Pancreas (tissue), 10 donors: ENCODE measurements around the gene CXXC5. TPM values are rescaled to one million over a fixed set of nuclear protein-coding genes. Genes with fewer than 3 reads are reported as not detected.
"Not testable (repeated sequence)": the region's sequence is repeated elsewhere in the genome, so short reads cannot be mapped to it uniquely, and the experiment has no call there.

Experiments used
- ATAC-seq, 4 donors: fragments of 200-7000 bp; cut with Tn5 transposase; one replicate each; pipeline versions ENCODE4 v1.8.0 to v1.9.1; 2020; ENCODE audit warnings: mild to moderate bottlenecking in 4 of 4, moderate library complexity in 4 of 4
- DNase-seq, 6 donors: peaks; one replicate each; pipeline ENCODE4 v3.0.0-alpha.2; 2020
- FAIRE-seq: peaks from 2 replicates; lab custom pipeline; 2012; peaks lifted over from hg19 to GRCh38; lab: Jason Lieb, UNC
- H3K27ac ChIP-seq, 4 donors: fragments of 200-600 bp; sonication (generic); 1 replicate in 3 of 4; 2 replicates in 1 of 4; pipeline versions ENCODE4 v1.5.0 to v1.8.0; 2020
- H3K27me3 ChIP-seq, 4 donors: fragments of 200-600 bp; one replicate each; pipeline ENCODE4 v1.8.0; 2021
- H3K36me3 ChIP-seq, 3 donors: fragments of 200-600 bp; sonication (generic) in 1 of 3; one replicate each; pipeline versions ENCODE4 v1.5.0 to v1.8.0; 2020 to 2021
- H3K4me1 ChIP-seq, 3 donors: fragments of 200-600 bp; one replicate each; pipeline ENCODE4 v1.8.0; 2021
- H3K4me3 ChIP-seq, 4 donors: fragments of 200-600 bp; sonication (generic) in 2 of 4; one replicate each; pipeline versions ENCODE4 v1.5.0 to v1.8.0; 2020 to 2021
- H3K9me3 ChIP-seq, 4 donors: fragments of 200-600 bp; one replicate each; pipeline ENCODE4 v1.8.0; 2021
- whole genome bisulfite sequencing, 2 donors: extraction: QIAGEN DNeasy Blood & Tissue Kit; methylation state at CpG; one replicate each; pipeline ENCODE4 v1.1.7; 2013; 5-methylcytosine and 5-hydroxymethylcytosine counted together
- intact Hi-C, 3 donors: fragments of 100-400 bp; cut with DNase I; formaldehyde crosslinking; loops; one replicate each; pipeline versions ENCODE4 v1.11.1 to v1.14.2; 2022
- polyA plus RNA-seq, 2 donors: library from polyadenylated mRNA; stranded (reverse); fragments of 200-250 nt; gene quantifications; one replicate each; pipeline ENCODE4 v1.2.3, GENCODE V29; 2013
- total RNA-seq, 6 donors: library from RNA; stranded (reverse); fragmentation: NEBNext Ultra II Directional in 4 of 6; extraction: Animal tissue kit (Norgen Biotek cat#: 25700) in 4 of 6; gene quantifications; one replicate each; pipeline versions ENCODE4 v1.2.1 to v1.2.4, GENCODE V29; 2021 to 2023
- TF ChIP-seq, protein P1 (sequence below), 4 donors: fragments of 200-600 bp; sonication (generic) in 3 of 4; IDR thresholded peaks; one replicate each; pipeline versions ENCODE4 v1.5.0 to v1.8.0; 2021; ENCODE audit warnings: antibody characterized with exemption in 4 of 4
- donor health status: healthy with polysubstance abuse.
- donor health status: DM: no; HTN: no; CAD: no; lungs with moderate emphysema.
- donor health status: DM: no; HTN: no; CAD: no.
- donor health status: control.
- donor health status: control.
- donor health status: Bipolar disorder and iron deficiency.
- donor health status: DM: yes; HTN: yes; CAD: no.
- donor health status: DM: no; HTN: no; CAD: no.
- donor health status: DM: no; HTN: no; CAD: no.
- donor health status: DM: yes; HTN: yes; CAD: no.

CXXC5 gene
- total and polyA plus RNA-seq, 8 donors: 33.0 to 70.5 (median 44.1) TPM

DNA sequence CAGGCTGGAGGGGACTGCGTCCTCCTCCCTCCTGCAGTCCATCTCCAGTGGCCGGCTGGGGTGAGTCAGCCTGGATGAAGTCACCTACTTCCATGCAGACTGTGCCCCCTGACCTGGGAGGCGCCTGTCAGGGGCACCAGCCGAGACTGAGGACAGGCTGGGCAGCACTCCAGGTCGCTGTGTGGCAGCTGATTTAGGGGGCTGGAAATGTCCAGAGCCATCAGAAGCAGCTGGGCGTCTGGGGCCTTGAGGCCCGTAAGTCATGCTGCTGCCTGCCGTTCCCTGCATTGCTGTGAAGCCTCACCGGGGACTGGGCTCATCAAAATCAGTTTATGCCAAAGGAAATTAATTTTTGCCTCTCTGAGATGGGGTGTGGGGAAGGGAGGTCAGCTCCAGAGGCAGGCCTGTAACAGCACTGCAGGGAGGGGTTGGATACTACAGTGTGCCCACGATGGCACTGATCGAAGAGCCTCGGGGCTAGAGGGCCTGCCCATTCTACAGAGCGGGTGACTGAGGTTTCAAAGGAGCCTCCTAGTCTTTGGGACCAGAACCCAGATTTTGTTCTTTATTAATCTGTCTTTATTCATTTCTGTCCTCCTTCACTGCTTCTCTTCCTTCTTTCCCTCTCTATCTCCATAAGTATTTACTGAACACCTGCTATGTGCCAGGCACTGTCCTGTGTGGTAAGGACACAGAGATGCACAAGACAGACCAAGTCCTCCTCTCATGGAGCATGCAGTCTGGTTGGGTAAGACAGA, 77.1 kb downstream of the CXXC5 start:
- Histone ChIP-seq H3K27ac (no peak overlapping the region), H3K9me3 (no peaks in the 10 kb centered on the region), H3K4me3 (no peak overlapping the region), H3K36me3 (no peaks in the 10 kb centered on the region), H3K4me1 (no peaks in the 10 kb centered on the region), H3K27me3 (no peaks in the 10 kb centered on the region)
- intact Hi-C loops: no loop called here
- DNase-seq: no peak
- no peak for FAIRE-seq
- WGBS, 2 donors: 81 to 86% methylated on average over 13 of the region's 13 CpGs
- peak in 3 of 4 donors; percentile 43 to 82 (median 81) for ATAC-seq
- TF ChIP-seq, protein P1, sequence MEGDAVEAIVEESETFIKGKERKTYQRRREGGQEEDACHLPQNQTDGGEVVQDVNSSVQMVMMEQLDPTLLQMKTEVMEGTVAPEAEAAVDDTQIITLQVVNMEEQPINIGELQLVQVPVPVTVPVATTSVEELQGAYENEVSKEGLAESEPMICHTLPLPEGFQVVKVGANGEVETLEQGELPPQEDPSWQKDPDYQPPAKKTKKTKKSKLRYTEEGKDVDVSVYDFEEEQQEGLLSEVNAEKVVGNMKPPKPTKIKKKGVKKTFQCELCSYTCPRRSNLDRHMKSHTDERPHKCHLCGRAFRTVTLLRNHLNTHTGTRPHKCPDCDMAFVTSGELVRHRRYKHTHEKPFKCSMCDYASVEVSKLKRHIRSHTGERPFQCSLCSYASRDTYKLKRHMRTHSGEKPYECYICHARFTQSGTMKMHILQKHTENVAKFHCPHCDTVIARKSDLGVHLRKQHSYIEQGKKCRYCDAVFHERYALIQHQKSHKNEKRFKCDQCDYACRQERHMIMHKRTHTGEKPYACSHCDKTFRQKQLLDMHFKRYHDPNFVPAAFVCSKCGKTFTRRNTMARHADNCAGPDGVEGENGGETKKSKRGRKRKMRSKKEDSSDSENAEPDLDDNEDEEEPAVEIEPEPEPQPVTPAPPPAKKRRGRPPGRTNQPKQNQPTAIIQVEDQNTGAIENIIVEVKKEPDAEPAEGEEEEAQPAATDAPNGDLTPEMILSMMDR (IDR thresholded peaks at IDR 0.05): no peak

GRCh38 chr5:139726248-139726647, 78.1 kb downstream of the CXXC5 start:
- Histone ChIP-seq H3K4me3 (no peak overlapping the region), H3K27ac (no peak overlapping the region), H3K27me3 (no peaks in the 10 kb centered on the region), H3K4me1 (no peaks in the 10 kb centered on the region), H3K36me3 (no peaks in the 10 kb centered on the region), H3K9me3 (no peaks in the 10 kb centered on the region)
- ATAC-seq (no peak), DNase-seq (no peak), FAIRE-seq (no peak)
- WGBS, 2 donors: 97 to 100% methylated on average over 3 of the region's 3 CpGs
- intact Hi-C loops: no loop called here
- TF ChIP-seq, protein P1 (IDR thresholded peaks at IDR 0.05): no peak

DNA sequence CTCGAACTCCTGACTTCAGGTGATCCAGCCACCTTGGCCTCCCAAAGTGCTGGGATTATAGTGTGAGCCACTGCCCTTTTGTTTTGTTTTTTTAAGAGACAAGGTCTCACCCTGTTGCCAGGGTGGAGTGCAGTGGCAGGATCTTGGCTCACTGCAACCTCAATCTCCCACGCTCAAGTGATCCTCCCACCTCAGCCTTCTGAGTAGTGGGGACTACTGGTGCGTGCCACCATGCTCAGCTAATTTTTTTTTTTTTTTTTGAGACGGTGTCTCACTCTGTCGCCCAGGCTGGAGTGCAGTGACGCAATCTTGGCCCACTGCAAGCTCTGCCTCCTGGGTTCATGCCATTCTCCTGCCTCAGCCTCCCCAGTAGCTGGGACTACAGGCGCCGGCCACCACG, 79.5 kb downstream of the CXXC5 start:
- WGBS, 2 donors: 94 to 97% methylated on average over 9 of the region's 9 CpGs
- DNase-seq, H3K27ac ChIP-seq, intact Hi-C loops, H3K9me3 ChIP-seq, ATAC-seq, FAIRE-seq, H3K4me3 ChIP-seq, H3K36me3 ChIP-seq, H3K27me3 ChIP-seq, H3K4me1 ChIP-seq: not testable (repeated sequence)

DNA sequence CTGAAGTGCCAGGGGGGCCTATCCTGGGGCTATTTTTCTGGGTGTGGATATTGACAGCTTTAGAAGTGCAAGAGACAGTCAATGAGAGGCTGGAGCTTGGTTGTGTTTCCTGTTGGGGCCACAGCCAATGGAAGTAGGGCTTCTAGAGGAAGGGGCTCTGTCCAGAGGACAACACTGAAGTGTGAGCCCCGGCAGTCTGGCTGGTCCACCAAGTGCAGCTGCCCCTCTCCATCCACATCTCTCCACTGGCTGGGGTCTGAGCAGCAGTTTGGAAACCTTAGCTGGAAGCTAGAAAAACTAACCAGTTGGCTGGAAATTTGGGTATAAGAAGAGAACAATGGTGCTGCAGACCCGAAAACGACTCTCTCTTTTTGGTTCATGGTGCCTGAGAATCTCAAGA, 83.1 kb downstream of the CXXC5 start:
- Histone ChIP-seq H3K27me3 (no peaks in the 10 kb centered on the region), H3K27ac (no peak overlapping the region), H3K4me1 (no peaks in the 10 kb centered on the region), H3K36me3 (no peaks in the 10 kb centered on the region), H3K9me3 (no peaks in the 10 kb centered on the region), H3K4me3 (no peak overlapping the region)
- TF ChIP-seq, protein P1 (IDR thresholded peaks at IDR 0.05): no peak
- no peak for FAIRE-seq
- no peak for ATAC-seq
- 69 to 91% methylated on average over 3 of the region's 3 CpGs for WGBS, 2 donors
- intact Hi-C loops: no loop called here
- no peak for DNase-seq

GRCh38 chr5:139732019-139732418, 83.9 kb downstream of the CXXC5 start:
- Histone ChIP-seq H3K27ac (no peak overlapping the region), H3K4me1 (no peaks in the 10 kb centered on the region), H3K36me3 (no peaks in the 10 kb centered on the region), H3K4me3 (no peak overlapping the region), H3K9me3 (no peaks in the 10 kb centered on the region), H3K27me3 (no peaks in the 10 kb centered on the region)
- no peak for DNase-seq
- no peak for FAIRE-seq
- ATAC-seq: no peak
- intact Hi-C loops: no loop called here
- TF ChIP-seq, protein P1 (IDR thresholded peaks at IDR 0.05): no peak
- 96% methylated on average over 2 of the region's 2 CpGs for WGBS, 2 donors
